Activated CD8-positive, alpha-beta memory T cell treated with anti-CD3 and anti-CD28 coated beads for 4 hours (primary cell): ENCODE results near the gene CASQ2.

Experiments
- DNase-seq, 2 donors: peaks; one replicate each; pipeline ENCODE4 v3.0.0-alpha.2; 2020; ENCODE audit warnings: low read depth in 2 of 2

Gene CASQ2

DNA sequence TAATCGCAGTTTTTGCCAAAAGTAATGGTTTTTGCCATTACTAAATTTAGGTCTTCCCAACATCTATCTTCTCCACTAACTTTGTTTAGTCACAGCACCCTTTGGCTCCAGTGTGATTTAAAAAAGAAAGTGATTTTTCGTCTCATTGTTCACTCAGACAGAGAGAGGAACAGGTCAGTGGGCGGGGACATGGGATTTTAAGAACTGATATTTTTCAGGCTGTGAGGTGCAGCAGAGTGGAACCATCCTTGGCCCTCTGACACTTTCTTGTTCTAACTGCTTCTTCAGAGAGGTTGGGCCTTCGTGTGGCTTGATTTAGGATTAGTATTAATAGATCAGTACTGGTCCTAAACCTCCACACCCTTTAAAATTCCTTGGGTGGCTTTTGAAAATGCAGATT is 38.8 kb downstream of the CASQ2 start:
- no peak for DNase-seq

DNA sequence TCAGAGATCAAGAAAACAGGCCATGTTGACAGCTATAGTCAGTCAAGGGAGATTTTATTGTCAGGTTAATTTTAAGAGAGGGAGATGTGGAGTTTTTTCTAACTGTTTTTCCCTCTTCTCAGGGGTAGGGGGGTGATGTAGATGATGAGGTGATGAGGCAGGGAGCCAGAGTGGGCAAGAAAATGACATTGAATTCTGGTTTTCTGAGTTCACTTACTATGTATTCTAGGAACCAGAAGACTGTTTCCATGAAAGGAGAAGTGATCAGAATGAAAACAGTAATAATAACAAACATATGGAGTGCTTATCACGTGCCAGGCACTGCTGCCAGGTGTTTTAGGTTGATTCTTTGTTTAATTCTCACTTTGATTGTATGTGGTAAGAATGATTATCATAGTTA is 40.2 kb downstream of the CASQ2 start:
- DNase-seq = no peak

- no peak for DNase-seq
These were observed 40.7 kb downstream of the CASQ2 start for GRCh38 chr1:115727706-115728249.

GRCh38 chr1:115726570-115726969 is 41.9 kb downstream of the CASQ2 start:
- DNase-seq = no peak

DNA sequence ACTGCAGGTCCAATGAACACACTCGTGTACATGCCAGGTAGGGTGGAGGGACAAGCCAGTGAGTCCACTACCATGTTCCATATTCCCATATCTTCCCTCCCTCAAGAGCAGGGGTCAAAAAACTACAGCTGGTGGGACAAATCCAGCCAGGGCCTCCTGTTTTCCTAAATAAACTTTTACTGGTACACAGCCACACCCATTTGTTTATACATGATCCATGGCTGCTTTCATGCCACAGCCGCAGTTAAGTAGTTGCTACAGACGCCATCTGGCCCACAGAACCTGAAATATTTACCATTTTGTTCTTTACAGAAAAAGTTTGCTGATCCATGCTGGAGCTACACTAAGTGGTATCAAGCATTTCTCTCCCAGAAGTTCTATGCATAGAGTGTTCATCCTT is 42.4 kb downstream of the CASQ2 start:
- no peak for DNase-seq

DNA sequence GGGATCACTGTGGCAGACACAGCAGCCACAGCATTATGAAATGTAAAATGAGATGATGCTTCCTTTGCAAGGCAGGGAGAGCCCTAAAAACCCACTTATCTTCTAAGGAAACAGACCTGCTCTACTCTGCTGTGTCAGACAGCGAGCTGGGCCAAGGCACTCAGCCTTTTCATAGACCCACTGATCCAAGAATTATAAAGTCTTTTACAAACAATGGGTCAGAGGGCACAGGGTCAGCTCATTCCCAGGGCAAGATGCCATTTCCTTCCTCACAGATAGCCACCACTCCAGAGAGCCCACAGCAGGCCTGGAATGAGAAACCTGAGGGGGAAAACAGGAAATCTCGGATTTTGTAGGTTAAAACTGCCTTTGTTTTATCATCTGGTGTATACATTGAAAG is 42.9 kb downstream of the CASQ2 start:
- no peak for DNase-seq

DNA sequence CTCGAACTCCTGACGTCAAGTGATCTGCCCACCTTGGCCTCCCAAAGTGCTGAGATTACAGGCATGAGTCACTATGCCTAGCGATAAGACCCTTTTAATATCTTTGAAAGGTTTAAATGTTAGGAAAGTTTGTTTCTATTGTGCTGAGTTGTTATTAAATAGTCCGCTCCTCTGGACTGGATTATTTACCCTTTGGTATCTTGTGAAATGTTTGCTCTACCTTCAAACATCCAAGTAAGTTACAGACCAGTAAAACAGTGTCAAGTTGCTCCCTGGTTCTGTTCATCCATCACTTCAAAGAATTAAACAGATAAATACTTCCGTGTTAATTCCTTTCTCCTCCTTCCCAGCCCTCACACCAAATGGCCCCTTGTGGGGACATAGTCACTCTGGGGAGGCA is 44.8 kb downstream of the CASQ2 start:
- no peak for DNase-seq

DNA sequence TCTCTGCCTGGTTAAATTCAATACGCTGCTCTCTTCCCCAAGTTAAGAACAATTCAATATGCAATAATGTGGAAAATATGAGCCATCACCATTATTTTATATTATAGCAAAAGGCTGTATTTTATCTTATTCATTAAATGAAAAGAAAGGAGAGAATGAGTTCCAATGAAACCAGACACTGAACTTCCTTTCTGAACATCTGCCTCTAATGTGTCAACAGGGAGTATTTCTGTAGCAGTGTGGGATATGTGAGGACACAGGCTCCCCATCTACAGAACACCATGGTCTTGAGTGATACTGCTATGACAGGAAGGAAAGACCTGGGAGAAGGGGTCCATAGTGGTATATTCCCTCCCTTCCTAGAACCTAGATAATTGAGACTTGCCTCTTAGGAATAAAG is 46.3 kb downstream of the CASQ2 start:
- no peak for DNase-seq

GRCh38 chr1:115719285-115719684 is 49.2 kb downstream of the CASQ2 start:
- DNase-seq = no peak

DNA sequence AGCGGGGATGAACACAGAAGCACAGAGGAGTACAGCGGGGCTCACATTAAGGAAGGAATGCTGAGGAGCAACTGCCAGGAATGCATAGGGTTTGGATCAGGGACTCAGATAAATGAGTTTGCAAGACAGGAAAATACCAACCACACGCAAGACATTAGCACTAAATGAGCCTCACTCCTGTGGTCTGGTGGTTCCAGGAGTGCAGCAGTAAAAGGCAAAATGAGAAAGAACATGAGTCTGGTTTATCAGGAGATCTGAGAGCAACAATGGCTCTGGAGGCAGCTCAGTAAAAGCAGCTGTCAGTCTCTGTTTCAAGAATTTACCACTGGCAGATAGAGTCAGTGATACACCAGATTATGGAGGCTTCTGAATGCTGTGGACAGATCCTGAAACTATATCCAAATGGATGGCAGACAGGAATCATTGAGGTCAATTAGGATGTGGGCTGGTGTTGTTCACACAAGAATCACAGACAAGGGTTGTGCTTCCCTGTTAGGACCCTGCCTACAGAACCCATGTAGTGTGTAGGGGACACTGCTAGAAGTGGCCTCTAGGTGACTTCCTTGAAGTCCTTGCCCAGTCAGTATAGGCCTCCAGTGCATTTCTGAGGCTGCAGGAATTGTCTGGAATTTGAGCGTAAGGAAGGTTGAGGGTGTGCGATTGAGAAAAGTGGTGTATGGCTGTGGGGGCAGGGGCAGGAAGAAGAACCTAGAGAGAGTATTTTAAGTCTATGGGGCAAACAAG is 50.3 kb downstream of the CASQ2 start:
- DNase-seq = no peak

GRCh38 chr1:115717541-115717940 is 51.0 kb downstream of the CASQ2 start:
- DNase-seq = no peak

GRCh38 chr1:115714572-115715141 is 53.9 kb downstream of the CASQ2 start:
- DNase-seq = no peak

DNA sequence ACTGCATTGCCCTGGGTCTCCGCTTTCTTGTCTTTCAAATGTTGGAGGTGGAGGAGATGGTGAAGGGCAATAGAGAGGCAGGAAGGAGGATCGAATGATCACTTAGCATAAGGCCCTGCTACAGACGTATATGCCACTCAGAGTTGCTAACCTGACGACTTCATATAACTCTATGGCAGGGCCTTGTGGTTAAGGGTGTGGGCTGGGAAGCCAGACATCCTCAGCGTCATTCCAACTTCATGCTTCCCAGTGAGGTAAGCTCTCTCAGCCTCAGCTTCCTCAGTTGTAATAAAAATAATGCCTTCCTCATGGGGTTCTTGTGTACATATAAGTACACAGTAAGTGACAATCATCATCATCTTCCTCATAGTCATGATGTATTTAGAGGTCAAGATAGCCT is 54.6 kb downstream of the CASQ2 start:
- DNase-seq = no peak

DNA sequence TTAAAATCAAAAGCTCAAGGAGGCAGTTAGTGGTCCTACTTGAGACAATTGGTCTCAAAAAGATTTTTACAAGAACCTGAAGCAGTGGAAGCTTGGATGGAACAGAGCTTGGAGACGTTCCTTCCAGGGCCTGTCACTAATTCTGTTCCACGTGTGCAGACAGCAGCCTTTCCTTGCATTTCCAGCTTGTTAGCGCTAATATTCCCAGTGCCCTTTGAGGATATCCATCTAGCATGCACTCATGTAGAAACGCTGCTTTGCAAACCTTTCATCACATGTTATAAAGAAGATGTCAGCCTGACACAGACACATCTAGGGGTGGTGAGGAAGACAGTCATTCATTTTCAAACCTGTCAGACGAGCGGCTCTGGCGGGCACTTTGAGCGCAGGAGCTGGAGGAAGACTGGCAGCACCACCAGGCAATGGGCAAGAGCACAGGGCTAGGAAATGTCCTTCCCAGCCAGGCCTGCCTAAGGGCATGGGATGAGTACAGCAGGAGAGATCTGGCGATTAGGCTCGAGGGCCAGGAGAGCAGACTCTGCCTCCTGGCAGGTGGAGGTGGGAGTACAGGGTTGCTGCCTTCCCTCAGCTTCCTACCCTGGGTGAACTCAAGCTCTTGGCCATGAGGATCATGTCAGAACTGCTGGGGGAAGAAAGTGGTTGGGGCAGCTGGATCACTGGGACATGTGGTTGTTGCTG is 55.5 kb downstream of the CASQ2 start:
- DNase-seq = no peak

- DNase-seq = no peak
These were observed 57.5 kb downstream of the CASQ2 start for GRCh38 chr1:115710859-115711624.

- DNase-seq = no peak
These were observed 61.7 kb downstream of the CASQ2 start for GRCh38 chr1:115706587-115707425.

- DNase-seq = no peak
These were observed 62.6 kb downstream of the CASQ2 start for GRCh38 chr1:115705963-115706362.

- DNase-seq = no peak
These were observed 63.2 kb downstream of the CASQ2 start for GRCh38 chr1:115705085-115705951.

DNA sequence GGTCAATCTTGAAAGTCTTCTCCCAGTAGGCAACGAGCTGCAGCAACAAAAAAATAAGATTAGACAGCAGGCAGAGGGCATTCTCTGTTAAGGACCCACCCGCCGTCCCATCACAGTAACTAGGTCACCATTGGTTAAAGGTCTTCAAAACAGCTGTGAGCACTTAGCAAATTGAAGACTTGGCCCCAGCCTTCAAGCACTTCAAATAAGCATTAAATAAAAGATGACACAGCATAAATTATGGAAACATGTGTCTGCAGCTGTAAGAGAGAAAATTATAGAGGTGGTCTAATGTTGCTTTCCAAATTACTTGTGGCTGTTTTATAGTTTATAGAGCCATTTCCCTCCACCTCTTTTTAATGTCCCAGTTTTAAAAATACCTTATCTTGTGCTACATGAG is 65.6 kb downstream of the CASQ2 start:
- DNase-seq = no peak

DNA sequence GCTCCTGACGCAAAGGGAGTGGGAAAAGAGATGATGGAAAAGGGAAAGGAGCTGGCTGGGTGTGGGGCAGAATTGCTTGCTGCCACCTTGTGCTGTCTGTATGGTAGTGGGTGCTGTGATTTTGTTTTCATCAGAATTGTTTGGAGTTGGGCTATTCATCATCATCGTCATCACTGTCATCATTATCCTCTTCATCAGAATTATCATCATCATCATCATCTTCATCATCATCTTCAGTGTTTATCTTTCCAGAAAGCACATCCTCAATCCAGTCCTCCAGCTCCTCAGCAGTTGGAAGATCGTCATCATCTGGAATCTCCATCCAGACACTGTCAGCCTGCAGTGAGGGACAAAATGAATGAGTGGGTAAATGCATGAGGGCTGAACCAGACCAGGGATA is 67.4 kb downstream of the CASQ2 start:
- DNase-seq = no peak
